HEK293 (cell line): ENCODE data around the gene PPP1R12C.

Experiments
- BCL11B ChIP-seq: fragments of 450-650 bp; formaldehyde crosslinking; IDR thresholded peaks from 2 replicates; pipeline ENCODE4 v1.5.1; 2016; ENCODE audit warnings: low read depth, missing biosample characterization, missing genetic modification characterization
- FEZF1 ChIP-seq: fragments of 450-650 bp; formaldehyde crosslinking; IDR thresholded peaks from 2 replicates; pipeline ENCODE4 v1.5.1; 2016; ENCODE audit warnings: missing biosample characterization, missing genetic modification characterization
- GLIS2 ChIP-seq: fragments of 450-650 bp; formaldehyde crosslinking; IDR thresholded peaks from 2 replicates; pipeline ENCODE4 v1.5.1; 2016; ENCODE audit warnings: missing biosample characterization, missing genetic modification characterization
- KLF10 ChIP-seq: fragments of 450-650 bp; IDR thresholded peaks from 2 replicates; pipeline ENCODE4 v1.5.1; 2018; ENCODE audit warnings: missing biosample characterization, mild to moderate bottlenecking, missing genetic modification characterization
- SP3 ChIP-seq: fragments of 450-650 bp; formaldehyde crosslinking; IDR thresholded peaks from 2 replicates; pipeline ENCODE4 v1.5.1; 2016; ENCODE audit warnings: missing biosample characterization, missing genetic modification characterization
- ZBTB20 ChIP-seq: fragments of 450-650 bp; formaldehyde crosslinking; IDR thresholded peaks from 2 replicates; pipeline ENCODE4 v1.5.1; 2016; ENCODE audit warnings: missing biosample characterization, missing genetic modification characterization
- ZBTB48 ChIP-seq: fragments of 450-650 bp; formaldehyde crosslinking; IDR thresholded peaks from 2 replicates; pipeline ENCODE4 v1.5.1; 2016; ENCODE audit warnings: missing biosample characterization, missing genetic modification characterization
- ZFP41 ChIP-seq: fragments of 450-650 bp; formaldehyde crosslinking; IDR thresholded peaks from 2 replicates; pipeline ENCODE4 v1.5.1; 2016; ENCODE audit warnings: missing biosample characterization, missing genetic modification characterization, borderline replicate concordance
- ZIC2 ChIP-seq: fragments of 450-650 bp; formaldehyde crosslinking; IDR thresholded peaks from 2 replicates; pipeline ENCODE4 v1.5.1; 2016; ENCODE audit warnings: missing biosample characterization, missing genetic modification characterization
- ZNF138 ChIP-seq: fragments of 450-650 bp; formaldehyde crosslinking; IDR thresholded peaks from 2 replicates; pipeline ENCODE4 v1.5.1; 2016; ENCODE audit warnings: missing biosample characterization, missing genetic modification characterization, borderline replicate concordance
- ZNF169 ChIP-seq: fragments of 450-650 bp; formaldehyde crosslinking; IDR thresholded peaks from 2 replicates; pipeline ENCODE4 v1.5.1; 2016; ENCODE audit warnings: missing biosample characterization, missing genetic modification characterization
- ZNF174 ChIP-seq: fragments of 450-650 bp; formaldehyde crosslinking; IDR thresholded peaks from 2 replicates; pipeline ENCODE4 v1.5.0; 2017; ENCODE audit warnings: missing biosample characterization, mild to moderate bottlenecking, missing genetic modification characterization
- ZNF311 ChIP-seq: fragments of 450-650 bp; formaldehyde crosslinking; IDR thresholded peaks from 2 replicates; pipeline ENCODE4 v1.5.1; 2017; ENCODE audit warnings: missing biosample characterization, missing genetic modification characterization, borderline replicate concordance
- ZNF473 ChIP-seq: fragments of 450-650 bp; formaldehyde crosslinking; IDR thresholded peaks from 2 replicates; pipeline ENCODE4 v1.5.1; 2017; ENCODE audit warnings: missing biosample characterization, missing genetic modification characterization
- ZNF544 ChIP-seq: fragments of 450-650 bp; formaldehyde crosslinking; IDR thresholded peaks from 2 replicates; pipeline ENCODE4 v1.5.0; 2017; ENCODE audit warnings: missing biosample characterization, missing genetic modification characterization
- ZNF555 ChIP-seq: fragments of 450-650 bp; formaldehyde crosslinking; conservative IDR thresholded peaks from 2 replicates; pipeline ENCODE4 v1.5.1; 2017; ENCODE audit warnings: missing biosample characterization, mild to moderate bottlenecking, missing genetic modification characterization, inconsistent platforms
- ZNF600 ChIP-seq: fragments of 450-650 bp; formaldehyde crosslinking; IDR thresholded peaks from 2 replicates; pipeline ENCODE4 v1.5.1; 2016; ENCODE audit warnings: missing biosample characterization, missing genetic modification characterization
- ZNF626 ChIP-seq: fragments of 450-650 bp; sonication (Bioruptor Pico); formaldehyde crosslinking; IDR thresholded peaks from 2 replicates; pipeline ENCODE4 v1.5.1; 2018; ENCODE audit warnings: missing biosample characterization, missing genetic modification characterization, inconsistent platforms
- ZNF660 ChIP-seq: fragments of 450-650 bp; IDR thresholded peaks from 2 replicates; pipeline ENCODE4 v1.5.1; 2018; ENCODE audit warnings: missing biosample characterization, mild to moderate bottlenecking, missing genetic modification characterization
- ZNF677 ChIP-seq: fragments of 450-650 bp; IDR thresholded peaks from 2 replicates; pipeline ENCODE4 v1.5.0; 2018; ENCODE audit warnings: missing biosample characterization, mild to moderate bottlenecking, missing genetic modification characterization, moderate library complexity
- ZNF785 ChIP-seq: fragments of 450-650 bp; formaldehyde crosslinking; IDR thresholded peaks from 2 replicates; pipeline ENCODE4 v1.5.1; 2016; ENCODE audit warnings: missing biosample characterization, missing genetic modification characterization
- ZNF792 ChIP-seq: fragments of 450-650 bp; formaldehyde crosslinking; IDR thresholded peaks from 2 replicates; pipeline ENCODE4 v1.5.1; 2016; ENCODE audit warnings: missing biosample characterization, missing genetic modification characterization
- ZXDB ChIP-seq: fragments of 450-650 bp; formaldehyde crosslinking; IDR thresholded peaks from 2 replicates; pipeline ENCODE4 v1.5.1; 2016; ENCODE audit warnings: missing biosample characterization, missing genetic modification characterization
- TF ChIP-seq, protein P1 (sequence below): fragments of 450-650 bp; formaldehyde crosslinking; IDR thresholded peaks from 2 replicates; pipeline ENCODE4 v1.5.1; 2016; ENCODE audit warnings: missing biosample characterization, missing genetic modification characterization
- TF ChIP-seq, protein P2 (sequence below): fragments of 450-650 bp; formaldehyde crosslinking; IDR thresholded peaks from 2 replicates; pipeline ENCODE4 v1.5.0; 2017; ENCODE audit warnings: missing biosample characterization, missing genetic modification characterization, borderline replicate concordance
- TF ChIP-seq, protein P3 (sequence below): fragments of 450-650 bp; formaldehyde crosslinking; conservative IDR thresholded peaks from 2 replicates; pipeline ENCODE4 v1.5.1; 2016; ENCODE audit warnings: low read depth, missing biosample characterization, missing genetic modification characterization
- TF ChIP-seq, protein P4 (sequence below): fragments of 450-650 bp; formaldehyde crosslinking; IDR thresholded peaks from 2 replicates; pipeline ENCODE4 v1.5.1; 2016; ENCODE audit warnings: missing biosample characterization, missing genetic modification characterization
- TF ChIP-seq, protein P5 (sequence below): fragments of 450-650 bp; formaldehyde crosslinking; IDR thresholded peaks from 2 replicates; pipeline ENCODE4 v1.5.1; 2017; ENCODE audit warnings: missing biosample characterization, missing genetic modification characterization

The PPP1R12C gene

DNA sequence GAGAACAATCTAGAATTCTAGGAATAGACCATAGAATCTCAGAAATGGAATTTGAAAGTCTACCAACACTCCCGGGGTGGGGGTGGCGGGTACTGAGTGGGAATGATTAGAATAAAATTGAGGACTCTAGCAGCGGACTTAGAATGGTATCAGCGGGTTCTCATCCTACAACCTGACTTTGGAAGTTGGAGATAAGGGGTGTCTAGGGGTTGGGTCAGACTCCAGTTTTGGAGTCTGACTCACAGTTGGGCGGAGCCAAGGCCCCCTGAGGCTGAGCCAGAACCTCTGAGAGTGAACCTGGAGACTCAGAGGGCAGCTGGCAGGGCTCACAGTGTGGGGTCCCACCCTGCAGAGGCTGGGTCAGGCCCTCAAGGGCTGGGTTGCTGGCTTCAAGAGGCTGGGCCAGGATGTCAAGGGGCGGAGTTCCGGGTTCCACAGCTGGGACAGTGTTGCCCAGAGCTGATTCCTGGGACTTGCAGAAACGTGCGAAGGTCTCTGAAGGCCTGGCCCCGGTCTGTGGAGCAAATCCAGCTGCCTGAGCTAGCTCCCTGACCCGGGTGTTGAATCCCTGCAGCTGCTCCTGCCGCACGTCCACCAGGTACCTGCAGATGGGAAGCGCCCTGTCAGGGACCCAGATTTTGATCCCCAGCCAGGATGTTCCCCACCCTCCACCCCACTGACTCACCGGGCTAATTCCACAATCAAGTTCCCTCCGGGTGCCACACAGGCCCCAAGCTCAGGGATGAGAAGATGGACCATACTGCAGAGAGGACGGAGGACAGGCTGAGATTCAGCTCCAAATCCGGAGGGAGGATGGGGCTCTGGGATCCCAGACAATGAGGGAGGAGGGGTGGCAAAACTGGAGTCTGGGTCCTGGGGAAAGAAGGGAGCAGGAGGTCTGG, 41.7 kb upstream of the PPP1R12C start (continued):
- TF ChIP-seq, protein P1, sequence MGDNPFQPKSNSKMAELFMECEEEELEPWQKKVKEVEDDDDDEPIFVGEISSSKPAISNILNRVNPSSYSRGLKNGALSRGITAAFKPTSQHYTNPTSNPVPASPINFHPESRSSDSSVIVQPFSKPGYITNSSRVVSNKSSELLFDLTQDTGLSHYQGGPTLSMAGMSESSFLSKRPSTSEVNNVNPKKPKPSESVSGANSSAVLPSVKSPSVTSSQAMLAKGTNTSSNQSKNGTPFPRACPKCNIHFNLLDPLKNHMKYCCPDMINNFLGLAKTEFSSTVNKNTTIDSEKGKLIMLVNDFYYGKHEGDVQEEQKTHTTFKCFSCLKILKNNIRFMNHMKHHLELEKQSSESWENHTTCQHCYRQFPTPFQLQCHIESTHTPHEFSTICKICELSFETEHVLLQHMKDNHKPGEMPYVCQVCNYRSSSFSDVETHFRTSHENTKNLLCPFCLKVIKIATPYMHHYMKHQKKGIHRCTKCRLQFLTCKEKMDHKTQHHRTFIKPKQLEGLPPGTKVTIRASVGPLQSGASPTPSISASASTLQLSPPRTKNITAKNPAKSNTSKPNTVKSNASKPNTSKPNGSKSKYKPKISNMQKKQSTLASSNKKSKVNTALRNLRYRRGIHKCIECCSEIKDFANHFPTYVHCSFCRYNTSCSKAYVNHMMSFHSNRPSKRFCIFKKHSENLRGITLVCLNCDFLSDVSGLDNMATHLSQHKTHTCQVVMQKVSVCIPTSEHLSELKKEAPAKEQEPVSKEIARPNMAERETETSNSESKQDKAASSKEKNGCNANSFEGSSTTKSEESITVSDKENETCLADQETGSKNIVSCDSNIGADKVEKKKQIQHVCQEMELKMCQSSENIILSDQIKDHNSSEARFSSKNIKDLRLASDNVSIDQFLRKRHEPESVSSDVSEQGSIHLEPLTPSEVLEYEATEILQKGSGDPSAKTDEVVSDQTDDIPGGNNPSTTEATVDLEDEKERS (tag by site-specific recombination): no peak
- TF ChIP-seq ZNF311 (tag by site-specific recombination): no peak
- TF ChIP-seq GLIS2 (tag by site-specific recombination): peak; percentile 86
- TF ChIP-seq, protein P2, sequence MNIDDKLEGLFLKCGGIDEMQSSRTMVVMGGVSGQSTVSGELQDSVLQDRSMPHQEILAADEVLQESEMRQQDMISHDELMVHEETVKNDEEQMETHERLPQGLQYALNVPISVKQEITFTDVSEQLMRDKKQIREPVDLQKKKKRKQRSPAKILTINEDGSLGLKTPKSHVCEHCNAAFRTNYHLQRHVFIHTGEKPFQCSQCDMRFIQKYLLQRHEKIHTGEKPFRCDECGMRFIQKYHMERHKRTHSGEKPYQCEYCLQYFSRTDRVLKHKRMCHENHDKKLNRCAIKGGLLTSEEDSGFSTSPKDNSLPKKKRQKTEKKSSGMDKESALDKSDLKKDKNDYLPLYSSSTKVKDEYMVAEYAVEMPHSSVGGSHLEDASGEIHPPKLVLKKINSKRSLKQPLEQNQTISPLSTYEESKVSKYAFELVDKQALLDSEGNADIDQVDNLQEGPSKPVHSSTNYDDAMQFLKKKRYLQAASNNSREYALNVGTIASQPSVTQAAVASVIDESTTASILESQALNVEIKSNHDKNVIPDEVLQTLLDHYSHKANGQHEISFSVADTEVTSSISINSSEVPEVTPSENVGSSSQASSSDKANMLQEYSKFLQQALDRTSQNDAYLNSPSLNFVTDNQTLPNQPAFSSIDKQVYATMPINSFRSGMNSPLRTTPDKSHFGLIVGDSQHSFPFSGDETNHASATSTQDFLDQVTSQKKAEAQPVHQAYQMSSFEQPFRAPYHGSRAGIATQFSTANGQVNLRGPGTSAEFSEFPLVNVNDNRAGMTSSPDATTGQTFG (tag by site-specific recombination): no peak
- TF ChIP-seq FEZF1 (tag by site-specific recombination): no peak
- no peak for TF ChIP-seq ZNF785
- TF ChIP-seq ZNF138 (tag by site-specific recombination): no peak
- TF ChIP-seq ZNF544 (tag by site-specific recombination): no peak
- peak; percentile 89 for TF ChIP-seq ZIC2
- TF ChIP-seq ZNF473 (tag by site-specific recombination): no peak
- peak; percentile 60; the same call in 1 of the 2 replicates for TF ChIP-seq ZNF600 (tag by site-specific recombination)
- peak; percentile 64; the same call in 1 of the 2 replicates for TF ChIP-seq KLF10 (tag by site-specific recombination)
- TF ChIP-seq ZNF792 (tag by site-specific recombination): no peak
- TF ChIP-seq BCL11B (tag by site-specific recombination): no peak
- TF ChIP-seq ZNF660 (tag by site-specific recombination): peak; percentile 50; the same call in 1 of the 2 replicates
- TF ChIP-seq SP3 (tag by site-specific recombination): peak; percentile 73
- TF ChIP-seq, protein P3, sequence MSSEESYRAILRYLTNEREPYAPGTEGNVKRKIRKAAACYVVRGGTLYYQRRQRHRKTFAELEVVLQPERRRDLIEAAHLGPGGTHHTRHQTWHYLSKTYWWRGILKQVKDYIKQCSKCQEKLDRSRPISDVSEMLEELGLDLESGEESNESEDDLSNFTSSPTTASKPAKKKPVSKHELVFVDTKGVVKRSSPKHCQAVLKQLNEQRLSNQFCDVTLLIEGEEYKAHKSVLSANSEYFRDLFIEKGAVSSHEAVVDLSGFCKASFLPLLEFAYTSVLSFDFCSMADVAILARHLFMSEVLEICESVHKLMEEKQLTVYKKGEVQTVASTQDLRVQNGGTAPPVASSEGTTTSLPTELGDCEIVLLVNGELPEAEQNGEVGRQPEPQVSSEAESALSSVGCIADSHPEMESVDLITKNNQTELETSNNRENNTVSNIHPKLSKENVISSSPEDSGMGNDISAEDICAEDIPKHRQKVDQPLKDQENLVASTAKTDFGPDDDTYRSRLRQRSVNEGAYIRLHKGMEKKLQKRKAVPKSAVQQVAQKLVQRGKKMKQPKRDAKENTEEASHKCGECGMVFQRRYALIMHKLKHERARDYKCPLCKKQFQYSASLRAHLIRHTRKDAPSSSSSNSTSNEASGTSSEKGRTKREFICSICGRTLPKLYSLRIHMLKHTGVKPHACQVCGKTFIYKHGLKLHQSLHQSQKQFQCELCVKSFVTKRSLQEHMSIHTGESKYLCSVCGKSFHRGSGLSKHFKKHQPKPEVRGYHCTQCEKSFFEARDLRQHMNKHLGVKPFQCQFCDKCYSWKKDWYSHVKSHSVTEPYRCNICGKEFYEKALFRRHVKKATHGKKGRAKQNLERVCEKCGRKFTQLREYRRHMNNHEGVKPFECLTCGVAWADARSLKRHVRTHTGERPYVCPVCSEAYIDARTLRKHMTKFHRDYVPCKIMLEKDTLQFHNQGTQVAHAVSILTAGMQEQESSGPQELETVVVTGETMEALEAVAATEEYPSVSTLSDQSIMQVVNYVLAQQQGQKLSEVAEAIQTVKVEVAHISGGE (tag by site-specific recombination): no peak
- TF ChIP-seq ZFP41 (tag by site-specific recombination): no peak
- TF ChIP-seq ZNF626: no peak
- TF ChIP-seq ZNF677 (tag by site-specific recombination): no peak
- TF ChIP-seq ZNF174 (tag by site-specific recombination): no peak
- TF ChIP-seq ZXDB (tag by site-specific recombination): peak; percentile 61
- no peak for TF ChIP-seq ZNF169
- peak; percentile 24; the same call in 1 of the 2 replicates for TF ChIP-seq ZBTB48 (tag by site-specific recombination)
- TF ChIP-seq, protein P4, sequence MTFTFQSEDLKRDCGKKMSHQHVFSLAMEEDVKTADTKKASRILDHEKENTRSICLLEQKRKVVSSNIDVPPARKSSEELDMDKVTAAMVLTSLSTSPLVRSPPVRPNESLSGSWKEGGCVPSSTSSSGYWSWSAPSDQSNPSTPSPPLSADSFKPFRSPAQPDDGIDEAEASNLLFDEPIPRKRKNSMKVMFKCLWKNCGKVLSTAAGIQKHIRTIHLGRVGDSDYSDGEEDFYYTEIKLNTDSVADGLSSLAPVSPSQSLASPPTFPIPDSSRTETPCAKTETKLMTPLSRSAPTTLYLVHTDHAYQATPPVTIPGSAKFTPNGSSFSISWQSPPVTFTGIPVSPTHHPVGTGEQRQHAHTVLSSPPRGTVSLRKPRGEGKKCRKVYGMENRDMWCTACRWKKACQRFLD (tag by site-specific recombination): no peak
- no peak for TF ChIP-seq ZNF555 (tag by site-specific recombination)
- TF ChIP-seq, protein P5, sequence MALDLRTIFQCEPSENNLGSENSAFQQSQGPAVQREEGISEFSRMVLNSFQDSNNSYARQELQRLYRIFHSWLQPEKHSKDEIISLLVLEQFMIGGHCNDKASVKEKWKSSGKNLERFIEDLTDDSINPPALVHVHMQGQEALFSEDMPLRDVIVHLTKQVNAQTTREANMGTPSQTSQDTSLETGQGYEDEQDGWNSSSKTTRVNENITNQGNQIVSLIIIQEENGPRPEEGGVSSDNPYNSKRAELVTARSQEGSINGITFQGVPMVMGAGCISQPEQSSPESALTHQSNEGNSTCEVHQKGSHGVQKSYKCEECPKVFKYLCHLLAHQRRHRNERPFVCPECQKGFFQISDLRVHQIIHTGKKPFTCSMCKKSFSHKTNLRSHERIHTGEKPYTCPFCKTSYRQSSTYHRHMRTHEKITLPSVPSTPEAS (tag by site-specific recombination): no peak
- peak; percentile 76 for TF ChIP-seq ZBTB20 (tag by site-specific recombination)
